GM21423 (cell line): ENCODE results near the gene DNAJC5.

ENCODE experiments used
- ATAC-seq: cut with Tn5 transposase; IDR thresholded peaks from one replicate; pipeline ENCODE4 v1.9.1; 2021; ENCODE audit warnings: mild to moderate bottlenecking, moderate library complexity; ENCODE audit not compliant: unreplicated experiment

DNAJC5 gene

DNA sequence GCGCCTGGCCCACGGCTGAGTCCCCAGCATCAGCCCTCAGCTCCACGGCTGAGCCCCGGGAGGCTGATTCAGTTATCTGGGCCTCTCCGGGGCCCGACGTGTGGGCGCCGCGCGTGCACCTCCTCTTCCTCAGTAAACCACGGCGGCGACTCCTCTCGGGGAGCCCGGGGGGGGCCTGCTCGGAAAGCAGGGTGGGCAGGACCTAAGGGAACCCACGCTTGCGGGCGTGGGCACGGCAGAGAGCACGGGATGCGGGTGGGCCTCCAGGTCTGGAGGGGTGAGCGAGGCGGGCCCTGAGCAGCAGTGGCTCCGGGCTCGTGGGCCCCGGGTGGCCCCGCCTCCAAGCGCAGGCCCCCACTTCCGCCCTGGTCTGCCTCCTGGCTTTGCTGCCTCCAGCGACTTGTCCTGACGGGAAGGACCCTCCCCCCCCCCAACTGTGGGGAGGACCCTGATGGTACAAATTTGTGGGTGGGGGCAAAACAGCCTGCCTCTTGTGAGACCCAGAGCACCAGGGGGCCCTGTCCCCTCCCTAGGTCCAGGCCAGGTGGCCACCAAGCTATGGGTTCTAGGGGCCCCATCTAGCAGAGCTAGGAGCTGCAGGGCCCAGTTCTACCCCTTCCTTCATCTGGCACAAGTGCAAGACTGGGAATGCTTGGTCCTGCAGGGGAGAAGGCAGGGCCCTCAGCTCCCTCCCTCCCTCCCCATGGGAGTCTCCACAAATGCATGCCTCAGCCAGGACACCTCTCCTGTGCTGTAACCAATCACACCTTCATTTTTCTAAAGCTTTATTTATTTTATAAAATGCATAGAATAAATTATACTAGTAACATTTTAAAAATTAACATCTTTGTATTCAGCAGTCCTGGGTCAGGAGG lies 44.4 kb downstream of the DNAJC5 start:
- no peak for ATAC-seq

DNA sequence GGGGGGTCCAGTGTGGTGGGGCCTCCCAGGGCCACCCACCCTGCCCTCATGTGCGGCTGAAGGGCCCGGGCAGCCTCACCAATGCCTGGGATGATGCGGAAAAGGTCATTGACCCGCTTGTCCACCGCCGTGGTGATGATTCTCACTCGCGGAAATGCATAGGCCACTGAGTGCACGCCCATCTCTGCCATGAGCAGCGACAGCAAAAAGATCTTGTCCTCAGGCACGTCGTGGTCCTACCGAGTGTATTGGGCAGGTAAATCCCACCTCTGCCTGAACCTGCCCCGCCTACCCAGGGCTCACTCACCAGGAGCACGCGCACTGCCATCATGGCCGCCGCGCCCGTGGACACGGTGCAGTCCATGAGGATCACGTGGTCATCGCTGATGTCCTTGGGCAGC lies 45.1 kb downstream of the DNAJC5 start:
- ATAC-seq = no peak

DNA sequence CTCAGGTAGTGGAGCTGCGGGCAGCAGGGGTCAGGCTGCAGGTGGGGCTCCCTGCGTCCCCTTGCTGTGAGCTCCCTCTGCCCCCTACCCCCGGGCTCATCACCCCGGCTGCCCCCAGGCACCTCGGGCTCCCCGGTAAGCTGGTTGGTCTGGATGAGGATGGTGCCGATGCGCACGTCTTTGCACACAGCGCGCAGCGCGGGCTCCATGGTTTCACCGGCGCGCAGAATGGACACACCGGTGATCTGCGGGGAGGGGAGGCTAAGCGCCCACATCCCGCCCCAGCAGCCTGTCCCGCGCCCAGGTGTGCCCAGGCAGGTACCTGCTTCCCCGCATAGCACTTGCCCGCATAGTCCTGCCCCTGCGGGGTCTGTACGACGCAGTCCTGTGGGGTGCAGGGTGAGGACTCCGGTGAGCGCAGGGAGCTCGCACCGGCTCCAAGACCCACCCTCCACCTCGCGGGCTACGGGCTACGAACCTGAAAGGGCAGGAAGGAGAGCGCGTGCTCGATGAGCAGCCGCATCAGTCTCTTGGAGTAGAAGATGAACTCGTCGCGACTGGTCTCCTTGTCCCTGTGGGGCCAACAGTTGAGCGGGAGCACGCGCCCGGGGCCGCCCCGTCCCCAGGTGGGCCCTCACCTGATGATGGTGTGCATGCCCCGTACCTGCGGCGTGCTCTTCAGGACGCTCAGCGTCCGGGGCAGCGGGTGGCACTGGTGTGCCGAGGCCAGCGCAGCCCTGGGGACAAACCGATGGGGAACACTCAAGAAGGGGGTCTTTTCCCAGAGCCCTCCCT lies 45.7 kb downstream of the DNAJC5 start:
- ATAC-seq = no peak

DNA sequence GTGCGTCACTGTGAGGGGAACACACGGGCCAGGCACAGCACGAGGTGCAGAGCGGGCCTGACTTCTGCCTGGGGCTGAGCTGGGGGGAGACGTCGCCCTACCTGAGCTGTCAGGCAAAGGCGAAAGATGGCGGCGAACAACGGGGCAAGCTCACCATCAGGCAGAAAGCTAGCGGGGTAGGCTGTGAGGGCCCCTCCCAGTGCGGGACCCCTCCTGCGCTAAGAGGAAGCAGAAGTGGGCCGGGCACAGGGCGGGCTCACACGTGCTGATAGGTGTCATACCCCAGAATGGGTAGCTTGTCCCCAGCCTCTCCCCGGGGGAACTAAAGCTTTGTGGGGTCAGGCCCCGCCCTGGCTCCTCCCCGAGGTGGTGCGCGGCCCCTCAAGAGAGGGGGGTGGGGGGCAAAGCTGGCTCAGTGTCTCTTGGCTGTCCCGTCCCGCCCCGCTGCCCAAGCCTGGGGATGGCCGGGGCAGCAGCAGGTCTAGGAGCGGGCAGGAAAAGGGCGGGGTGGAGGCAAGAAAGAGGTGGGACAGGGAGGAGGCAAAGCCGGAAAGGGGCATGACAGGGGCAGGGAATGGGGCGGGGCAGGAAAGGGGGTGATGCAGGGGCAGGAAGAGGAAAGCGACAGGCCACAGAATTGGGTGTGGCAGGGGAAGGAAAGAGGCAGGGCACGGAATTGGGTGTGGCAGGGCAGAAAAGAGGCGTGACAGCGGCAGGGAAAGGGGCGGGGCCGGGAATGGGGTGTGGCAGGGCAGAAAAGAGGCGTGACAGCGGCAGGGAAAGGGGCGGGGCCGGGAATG lies 46.6 kb downstream of the DNAJC5 start:
- no peak for ATAC-seq

DNA sequence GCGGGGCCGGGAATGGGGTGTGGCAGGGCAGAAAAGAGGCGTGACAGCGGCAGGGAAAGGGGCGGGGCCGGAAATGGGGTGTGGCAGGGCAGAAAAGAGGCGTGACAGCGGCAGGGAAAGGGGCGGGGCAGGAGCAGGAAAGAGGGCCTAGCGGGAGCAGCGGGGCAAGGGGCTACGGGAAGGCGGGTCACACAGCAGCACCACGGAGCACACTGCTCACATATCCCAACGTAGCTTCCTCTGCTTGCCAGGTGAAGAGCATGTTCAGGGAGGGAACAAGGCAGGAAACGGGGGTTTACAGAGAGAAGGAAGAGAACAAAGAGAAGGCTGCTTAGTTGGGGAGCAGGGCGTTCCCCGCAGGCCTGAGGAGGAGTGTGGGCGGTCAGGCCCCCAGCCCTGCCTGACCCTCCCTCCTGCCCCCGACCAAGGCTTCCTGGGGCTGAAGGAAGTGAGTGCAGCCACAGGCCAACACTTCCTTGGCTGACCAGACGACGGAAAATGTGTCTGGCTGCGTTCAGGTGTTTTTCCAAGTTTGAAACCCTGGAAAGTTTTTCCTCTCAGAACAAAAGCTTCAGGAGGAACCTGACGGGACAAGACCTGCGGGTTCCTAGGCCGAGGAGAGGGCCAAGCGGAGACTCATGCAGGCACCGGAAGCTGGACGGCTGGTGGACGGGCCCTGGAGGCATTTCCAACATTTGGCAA lies 47.5 kb downstream of the DNAJC5 start:
- ATAC-seq = no peak

DNA sequence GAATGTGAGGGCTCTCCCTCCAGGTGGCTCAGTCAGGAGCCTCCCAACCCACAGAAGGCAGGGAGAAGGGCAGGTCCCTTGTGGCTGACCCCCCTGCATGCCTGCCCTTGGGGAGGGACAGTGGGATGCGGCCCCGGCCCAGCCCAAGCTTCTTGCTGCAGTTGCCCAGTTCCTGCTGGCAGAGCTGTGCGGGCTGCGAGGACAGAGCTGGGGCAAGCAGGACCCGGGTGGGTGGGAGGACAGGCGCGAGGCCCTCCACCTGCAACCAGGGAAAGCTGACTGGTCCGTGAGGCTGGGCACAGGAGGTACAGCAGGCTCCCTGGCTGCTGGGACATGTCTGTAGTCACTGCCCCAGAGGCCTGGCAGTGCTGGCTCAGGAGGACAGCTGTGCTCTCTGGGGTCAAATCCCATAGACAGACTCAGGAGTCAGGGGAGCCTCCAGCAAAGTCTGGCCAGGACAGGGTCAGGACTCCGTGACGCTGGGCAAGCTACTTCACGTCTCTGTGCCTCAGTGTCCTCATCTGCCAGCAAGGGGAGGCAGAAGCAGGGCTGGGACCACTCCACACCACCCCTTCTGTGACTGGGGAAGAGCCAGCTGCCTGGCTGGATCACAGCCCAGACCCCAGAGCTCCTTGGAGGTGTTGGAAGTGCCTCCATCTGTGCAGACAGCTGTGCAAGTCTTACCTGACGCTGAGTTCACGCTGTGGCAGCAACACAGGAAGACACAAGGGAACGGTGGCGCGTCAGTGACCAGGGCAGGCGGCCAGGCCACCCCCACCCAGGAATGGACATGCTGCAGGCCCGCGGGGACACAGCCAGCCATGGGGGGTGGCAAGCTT lies 48.3 kb downstream of the DNAJC5 start:
- ATAC-seq = no peak

DNA sequence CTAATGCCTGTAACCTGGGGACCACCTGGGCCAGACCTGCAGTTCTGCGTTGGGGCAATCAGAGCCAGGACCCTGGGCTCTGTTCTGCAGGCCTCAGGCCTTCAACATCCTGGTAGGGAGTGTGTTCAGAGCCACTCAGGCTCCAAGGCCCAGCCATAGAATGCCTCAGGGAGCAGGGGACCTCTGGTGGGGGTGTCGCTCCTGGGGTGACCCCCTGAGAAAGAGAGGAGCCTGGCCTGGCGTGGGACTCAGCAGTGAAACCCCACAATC lies 48.8 kb downstream of the DNAJC5 start:
- no peak for ATAC-seq

DNA sequence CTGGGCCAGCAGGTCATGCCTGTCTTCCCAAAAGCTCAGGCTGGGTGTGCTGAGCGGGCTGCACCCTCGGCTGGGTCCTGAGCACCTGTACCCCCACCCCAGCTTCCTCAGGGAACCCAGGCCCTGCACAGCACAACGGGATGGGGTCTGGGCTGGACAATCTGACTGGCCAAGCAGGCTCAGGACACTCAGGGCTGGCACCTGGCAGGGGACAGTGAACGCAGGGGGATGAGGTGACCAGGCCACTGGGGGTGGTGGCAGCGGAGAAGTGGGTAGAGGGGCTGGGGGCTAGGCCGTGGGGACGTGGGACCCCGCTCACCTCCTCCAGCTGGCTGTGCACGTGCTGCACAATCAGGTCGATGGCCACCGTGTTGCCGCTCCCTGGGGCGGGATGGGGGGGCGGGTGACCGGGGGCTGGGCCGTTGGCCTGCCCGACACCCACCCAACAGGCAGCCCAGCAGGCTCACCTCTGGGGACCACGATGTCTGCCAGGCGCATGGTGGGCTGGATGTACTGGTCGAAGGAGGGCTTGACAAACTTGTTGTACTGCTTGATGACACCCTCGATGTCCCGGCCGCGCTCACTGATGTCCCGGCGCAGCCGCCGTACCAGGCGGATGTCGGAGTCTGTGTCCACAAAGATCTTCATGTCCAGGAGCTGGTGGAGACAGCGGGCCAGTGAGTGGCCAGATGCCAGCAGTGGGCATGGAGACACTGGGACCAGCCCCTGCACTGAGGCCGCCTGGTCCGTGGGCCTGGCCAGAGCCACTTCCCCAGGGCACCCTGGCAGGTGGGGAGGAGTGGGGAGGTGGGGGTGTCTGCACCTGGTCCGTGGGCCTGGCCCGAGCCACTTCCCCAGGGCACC lies 49.4 kb downstream of the DNAJC5 start:
- no peak for ATAC-seq

DNA sequence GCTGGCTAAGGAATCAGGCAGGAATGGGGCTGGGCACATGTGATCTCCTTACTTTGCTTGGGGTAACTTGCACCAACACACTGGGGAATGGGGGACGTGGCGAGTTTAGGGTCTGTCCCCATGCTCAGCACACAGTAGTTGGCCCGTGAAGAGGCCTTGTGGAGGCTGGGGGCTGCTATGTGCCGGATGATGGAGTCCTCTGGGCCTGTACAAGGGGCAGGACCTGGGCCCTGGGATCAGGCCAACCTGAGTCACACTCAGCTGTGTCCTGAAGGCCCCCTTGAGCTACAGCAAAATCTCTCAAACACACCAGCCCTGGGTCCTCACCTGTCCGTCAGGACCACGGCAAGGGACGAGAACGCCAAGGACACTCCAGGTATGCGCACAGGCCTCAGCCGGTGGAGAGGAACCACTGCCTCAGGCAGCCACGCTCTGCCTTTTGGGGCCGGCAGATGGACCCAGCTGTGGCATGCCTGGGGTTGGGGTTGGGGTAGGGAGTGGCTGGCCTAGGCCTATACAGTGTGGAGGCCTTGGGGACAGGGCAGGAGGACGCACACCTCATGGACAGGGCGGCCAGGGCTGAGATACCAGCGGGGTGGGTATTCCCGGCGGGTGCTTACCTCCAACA lies 50.2 kb downstream of the DNAJC5 start:
- no peak for ATAC-seq

DNA sequence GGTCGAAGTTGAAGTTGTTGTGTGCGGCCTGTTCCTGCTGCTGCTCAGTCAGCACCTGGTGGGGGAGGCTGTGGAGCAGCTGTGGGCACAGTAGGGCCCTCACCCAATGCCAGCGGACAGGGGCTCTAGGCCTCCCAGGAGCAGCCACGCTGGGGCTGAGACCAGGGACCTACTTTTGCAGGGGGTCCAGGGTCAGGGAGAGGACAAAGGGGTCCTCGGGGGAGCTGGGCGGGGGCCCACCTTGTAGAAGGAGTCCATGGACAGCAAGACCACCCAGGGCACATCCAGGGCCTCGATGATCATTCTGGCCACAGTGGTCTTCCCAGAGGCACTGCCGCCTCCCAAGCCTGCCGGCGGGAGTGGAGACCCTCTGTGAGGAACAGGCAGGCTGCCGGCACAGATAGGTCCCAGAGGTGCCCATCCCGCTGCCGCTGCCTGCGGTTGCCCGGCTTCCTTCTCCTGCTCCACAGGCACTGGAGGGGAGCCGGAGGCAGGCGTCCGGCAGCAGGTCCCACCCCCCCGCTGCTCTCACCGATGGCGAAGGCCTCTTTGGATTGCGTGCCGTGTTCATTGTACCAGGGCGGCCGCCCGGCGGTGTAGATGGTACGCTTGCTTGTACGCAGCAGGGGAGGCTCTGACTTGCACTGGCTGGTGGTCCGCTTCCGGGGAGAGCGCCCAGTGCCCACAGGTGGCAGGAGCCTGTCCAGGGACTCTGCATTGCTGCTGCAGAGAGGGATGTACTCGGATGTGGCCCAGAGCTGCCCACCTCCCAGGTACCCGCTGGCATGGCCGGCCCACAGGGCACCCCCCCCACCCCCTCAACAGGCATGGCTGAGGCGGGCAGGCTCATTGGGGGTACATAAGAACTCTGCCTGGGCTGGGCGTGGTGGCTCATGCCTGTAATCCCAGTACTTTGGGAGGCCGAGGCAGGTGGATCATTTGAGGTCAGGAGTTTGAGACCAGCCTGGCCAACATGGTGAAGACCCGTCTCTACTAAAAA lies 51.3 kb downstream of the DNAJC5 start:
- ATAC-seq = no peak

DNA sequence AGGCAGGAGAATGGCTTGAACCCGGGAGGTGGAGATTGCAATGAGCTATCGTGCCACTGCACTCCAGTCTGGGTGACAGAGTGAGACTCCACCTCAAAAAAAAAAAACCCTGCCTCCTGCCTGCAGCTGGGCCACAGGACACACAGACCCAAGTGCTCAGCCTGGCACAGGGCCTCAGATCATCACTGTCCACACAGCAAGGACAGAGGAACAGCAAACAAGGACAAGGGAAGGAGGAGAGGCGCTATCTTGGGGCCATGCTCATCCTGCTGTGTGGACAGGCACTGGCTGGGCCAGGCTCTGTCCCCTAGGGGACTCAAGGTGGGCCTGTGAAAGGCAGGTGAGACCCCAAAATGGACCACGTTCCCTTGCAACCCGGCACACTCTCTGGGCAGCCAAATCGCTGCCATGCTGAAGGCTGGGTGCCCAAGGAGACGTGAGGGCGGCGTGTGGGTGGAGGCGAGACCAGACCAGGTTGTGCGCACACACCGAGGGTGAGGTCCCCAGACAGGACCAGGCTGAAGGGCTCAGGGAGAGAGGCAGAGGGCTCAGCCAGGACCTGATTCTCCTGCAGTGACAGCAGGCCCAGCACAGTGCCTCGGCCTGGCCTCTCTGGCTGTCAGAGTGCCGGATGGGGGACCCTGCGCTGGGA lies 52.2 kb downstream of the DNAJC5 start:
- no peak for ATAC-seq

DNA sequence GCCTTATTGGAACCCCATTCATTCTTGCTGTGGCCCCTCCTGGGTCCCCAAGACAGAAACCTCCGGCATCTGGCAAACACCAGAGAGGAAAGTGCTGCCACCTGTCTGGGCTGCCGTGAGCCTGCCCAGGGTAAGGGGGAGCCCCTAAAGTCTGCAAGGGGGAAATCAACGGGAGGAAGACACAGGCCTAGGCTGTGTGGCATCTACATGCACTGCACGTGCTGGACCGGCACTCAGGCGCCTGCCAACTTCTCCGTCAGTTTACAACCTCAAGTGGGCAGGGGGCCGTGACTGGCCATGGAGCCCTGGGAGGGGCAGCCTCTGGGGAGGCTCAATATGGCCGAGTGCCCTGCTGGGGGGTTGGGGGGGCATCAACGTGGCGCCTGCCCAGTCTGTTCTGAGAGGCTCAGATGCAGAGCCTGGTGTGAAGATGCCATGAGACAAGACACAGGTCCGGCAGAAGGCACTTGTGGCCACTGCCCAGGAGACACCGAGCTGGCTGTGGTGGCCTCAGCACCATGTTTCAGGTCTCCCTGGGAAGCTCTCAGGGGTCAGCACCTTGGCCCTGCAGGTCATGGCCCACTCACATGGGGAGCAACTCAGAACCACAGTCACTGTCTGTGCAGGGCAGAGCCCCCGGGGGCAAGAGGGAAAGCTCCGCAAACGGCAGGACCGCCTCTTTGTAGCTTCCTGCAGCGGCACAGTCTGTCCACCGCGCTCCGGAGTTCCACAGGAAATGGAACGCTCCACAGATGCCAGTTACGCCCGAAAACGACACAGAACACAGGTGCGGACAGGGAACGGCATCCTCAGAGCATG lies 52.9 kb downstream of the DNAJC5 start:
- ATAC-seq = no peak

DNA sequence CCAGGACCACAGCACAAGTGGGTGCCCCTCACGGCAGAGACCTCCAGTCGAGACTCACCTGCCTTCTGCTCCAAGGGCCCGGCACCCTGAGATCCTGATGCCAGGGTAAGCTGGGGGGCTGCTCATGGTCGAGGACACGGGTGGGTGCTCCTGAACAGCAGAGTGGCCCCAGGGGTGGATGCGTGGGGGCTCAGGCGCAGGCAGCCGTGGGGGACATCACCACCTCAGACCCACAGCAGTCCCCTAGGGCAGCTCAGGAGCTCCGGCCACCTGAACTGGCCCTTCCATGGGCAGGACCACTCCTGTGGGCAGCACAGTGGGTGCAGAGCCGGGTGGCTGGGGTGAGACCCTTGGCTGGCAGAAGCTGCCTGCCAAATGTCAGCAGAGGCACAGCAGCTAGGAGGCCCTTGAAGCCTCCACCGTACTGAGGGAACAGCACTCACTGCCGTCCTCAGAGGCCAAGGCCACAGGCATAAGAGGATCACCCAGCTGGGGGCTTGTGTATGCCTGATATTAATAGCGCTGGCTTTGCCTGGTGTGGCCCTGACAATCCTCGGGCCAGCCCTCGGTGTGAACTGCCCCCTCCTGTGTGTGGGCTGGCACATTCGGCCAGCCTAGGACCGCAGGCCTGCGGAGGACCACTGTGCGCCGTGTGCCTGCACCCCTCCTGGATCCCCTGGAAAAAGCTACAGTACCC lies 55.9 kb downstream of the DNAJC5 start:
- no peak for ATAC-seq

DNA sequence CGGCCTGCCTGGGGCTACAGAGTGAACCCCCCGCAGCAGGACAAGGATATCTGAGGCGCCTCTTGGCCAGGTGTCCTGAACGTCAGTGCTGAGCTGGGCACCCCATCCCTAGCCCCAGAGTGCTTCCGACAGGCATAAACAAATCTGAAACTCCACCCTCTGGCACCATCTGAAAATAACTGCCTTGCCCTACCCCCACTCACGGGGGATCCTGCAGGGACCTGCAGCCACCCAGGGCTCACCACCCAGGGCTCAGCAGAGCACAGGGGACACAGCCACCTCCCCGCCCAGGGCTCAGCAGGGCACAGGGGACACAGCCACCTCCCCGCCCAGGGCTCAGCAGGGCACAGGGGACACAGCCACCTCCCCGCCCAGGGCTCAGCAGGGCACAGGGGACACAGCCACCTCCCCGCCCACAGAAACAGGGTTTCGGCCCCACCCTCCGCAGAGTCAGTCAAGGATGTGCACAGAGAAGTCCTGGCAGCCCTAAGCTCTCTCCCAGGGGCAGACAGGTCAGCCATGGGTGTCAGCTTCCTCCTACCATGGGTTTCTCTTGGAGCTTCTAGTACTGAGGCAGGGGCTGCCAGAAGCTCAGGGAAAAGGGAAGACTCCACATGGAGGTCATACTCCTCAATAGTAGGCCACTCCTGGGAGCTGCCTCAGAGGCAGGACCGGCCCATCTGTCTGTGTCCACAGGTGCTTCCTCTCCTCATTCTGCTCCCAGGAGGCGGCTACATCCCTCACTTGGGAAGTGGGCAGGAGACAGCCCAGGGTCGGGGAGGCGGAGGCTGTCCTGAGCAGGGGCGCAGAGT lies 56.7 kb downstream of the DNAJC5 start:
- ATAC-seq = no peak

DNA sequence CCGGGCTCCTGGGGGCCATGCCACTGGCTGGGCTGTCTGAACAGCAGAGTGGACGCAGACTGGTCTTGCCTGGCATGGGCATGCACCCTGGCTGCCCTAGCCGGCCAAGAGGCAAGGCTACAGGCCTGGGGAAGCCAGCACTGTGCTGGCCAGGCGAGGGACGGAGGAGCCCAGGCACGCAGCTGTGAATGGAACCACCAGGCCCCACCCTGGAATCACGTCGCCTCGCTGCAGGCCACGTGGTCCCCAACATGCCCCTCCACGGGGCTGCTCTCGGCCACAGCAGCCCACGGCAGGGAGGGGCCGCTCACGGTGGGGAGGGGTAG lies 57.2 kb downstream of the DNAJC5 start:
- ATAC-seq = no peak
